H1 (cell line): ENCODE measurements around the gene BIN1. TPM values are rescaled to one million over a fixed set of nuclear protein-coding genes. Genes with fewer than 3 reads are reported as not detected.

ENCODE experiments used
- BCL11A ChIP-seq, 2 experiments: IDR thresholded peaks; one replicate each; pipeline ENCODE4 v1.6.1; 2011; ENCODE audit warnings: low read depth in 2 of 2, low read length in 2 of 2, mild to moderate bottlenecking in 2 of 2
- CEBPB ChIP-seq: IDR thresholded peaks from 2 replicates; pipeline ENCODE4 v1.6.1; 2012; ENCODE audit warnings: low read depth, low read length
- CTBP2 ChIP-seq: IDR thresholded peaks from 2 replicates; pipeline ENCODE4 v1.7.0; 2011; ENCODE audit warnings: borderline replicate concordance, mild to moderate bottlenecking, moderate library complexity, mixed read lengths, low read length; ENCODE audit not compliant: insufficient read depth, insufficient read length
- MAFK ChIP-seq: IDR thresholded peaks from 2 replicates; pipeline ENCODE4 v1.6.1; 2012; ENCODE audit warnings: low read depth, mild to moderate bottlenecking, improper control_type of control experiment, low read length
- RFX5 ChIP-seq: IDR thresholded peaks from 2 replicates; pipeline ENCODE4 v1.6.1; 2011; ENCODE audit warnings: low read depth, low read length, improper control_type of control experiment, borderline replicate concordance
- SAP30 ChIP-seq: fragments of 300-600 bp; sonication (generic); IDR thresholded peaks from 2 replicates; pipeline ENCODE4 v1.7.1; 2012; ENCODE audit warnings: low read length, moderate library complexity, mild to moderate bottlenecking, inconsistent platforms; ENCODE audit not compliant: insufficient read depth, insufficient replicate concordance
- SP4 ChIP-seq: IDR thresholded peaks from 2 replicates; pipeline ENCODE4 v1.6.1; 2012; ENCODE audit warnings: low read length, inconsistent platforms
- polyA plus RNA-seq, 7 experiments: library from polyadenylated mRNA; depleted of rRNA in 3 of 7; stranded (reverse) in 5 of 7; unstranded in 2 of 7; fragments of >200 nt in 5 of 7; fragments of 200-250 nt in 2 of 7; gene quantifications; 1 replicate in 5 of 7; 2 replicates in 1 of 7; 4 replicates in 1 of 7; pipeline versions ENCODE4 v1.2.1 to v1.2.3, GENCODE V29; 2011 to 2013; ENCODE audit warnings: missing spikeins in 2 of 7, mixed read lengths in 2 of 7
- total RNA-seq: library from RNA; stranded (reverse); fragmentation: NEBNext Ultra II Directional; extraction: Animal tissue kit (Norgen Biotek cat#: 25700); gene quantifications from 2 replicates; pipeline ENCODE4 v1.2.1, GENCODE V29; 2021
- TF ChIP-seq, protein P1 (sequence below): fragments of 300-600 bp; sonication (generic); IDR thresholded peaks from 2 replicates; pipeline ENCODE4 v1.7.1; 2012; ENCODE audit warnings: low read length, moderate library complexity, mild to moderate bottlenecking, inconsistent platforms; ENCODE audit not compliant: insufficient replicate concordance

Gene BIN1
- total and polyA plus RNA-seq, 2 of the 8 experiments (the other 6 are each of a cell fraction or from before 2014, with no cell fraction given) = 23.6 to 35.6 TPM

DNA sequence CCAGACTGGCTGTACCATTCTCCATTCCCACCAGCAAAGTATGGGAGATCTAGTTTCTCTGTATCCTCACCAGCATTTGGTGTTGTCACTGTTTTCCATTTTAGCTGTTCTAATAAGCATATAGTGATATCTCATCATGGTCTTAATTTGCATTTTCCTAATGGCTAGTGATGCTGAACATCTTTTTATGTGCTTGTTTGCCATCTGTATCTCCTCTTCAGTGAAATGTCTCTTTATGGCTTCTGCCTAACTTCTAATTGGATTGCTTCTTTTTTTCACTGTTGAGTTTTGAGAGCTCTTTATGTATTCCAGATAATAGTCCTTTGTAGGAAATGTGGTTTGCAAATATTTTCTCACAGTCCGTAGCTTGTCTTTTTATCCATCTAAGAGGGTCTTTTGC is 18.9 kb upstream of the BIN1 start (continued):
- TF ChIP-seq, protein P1, sequence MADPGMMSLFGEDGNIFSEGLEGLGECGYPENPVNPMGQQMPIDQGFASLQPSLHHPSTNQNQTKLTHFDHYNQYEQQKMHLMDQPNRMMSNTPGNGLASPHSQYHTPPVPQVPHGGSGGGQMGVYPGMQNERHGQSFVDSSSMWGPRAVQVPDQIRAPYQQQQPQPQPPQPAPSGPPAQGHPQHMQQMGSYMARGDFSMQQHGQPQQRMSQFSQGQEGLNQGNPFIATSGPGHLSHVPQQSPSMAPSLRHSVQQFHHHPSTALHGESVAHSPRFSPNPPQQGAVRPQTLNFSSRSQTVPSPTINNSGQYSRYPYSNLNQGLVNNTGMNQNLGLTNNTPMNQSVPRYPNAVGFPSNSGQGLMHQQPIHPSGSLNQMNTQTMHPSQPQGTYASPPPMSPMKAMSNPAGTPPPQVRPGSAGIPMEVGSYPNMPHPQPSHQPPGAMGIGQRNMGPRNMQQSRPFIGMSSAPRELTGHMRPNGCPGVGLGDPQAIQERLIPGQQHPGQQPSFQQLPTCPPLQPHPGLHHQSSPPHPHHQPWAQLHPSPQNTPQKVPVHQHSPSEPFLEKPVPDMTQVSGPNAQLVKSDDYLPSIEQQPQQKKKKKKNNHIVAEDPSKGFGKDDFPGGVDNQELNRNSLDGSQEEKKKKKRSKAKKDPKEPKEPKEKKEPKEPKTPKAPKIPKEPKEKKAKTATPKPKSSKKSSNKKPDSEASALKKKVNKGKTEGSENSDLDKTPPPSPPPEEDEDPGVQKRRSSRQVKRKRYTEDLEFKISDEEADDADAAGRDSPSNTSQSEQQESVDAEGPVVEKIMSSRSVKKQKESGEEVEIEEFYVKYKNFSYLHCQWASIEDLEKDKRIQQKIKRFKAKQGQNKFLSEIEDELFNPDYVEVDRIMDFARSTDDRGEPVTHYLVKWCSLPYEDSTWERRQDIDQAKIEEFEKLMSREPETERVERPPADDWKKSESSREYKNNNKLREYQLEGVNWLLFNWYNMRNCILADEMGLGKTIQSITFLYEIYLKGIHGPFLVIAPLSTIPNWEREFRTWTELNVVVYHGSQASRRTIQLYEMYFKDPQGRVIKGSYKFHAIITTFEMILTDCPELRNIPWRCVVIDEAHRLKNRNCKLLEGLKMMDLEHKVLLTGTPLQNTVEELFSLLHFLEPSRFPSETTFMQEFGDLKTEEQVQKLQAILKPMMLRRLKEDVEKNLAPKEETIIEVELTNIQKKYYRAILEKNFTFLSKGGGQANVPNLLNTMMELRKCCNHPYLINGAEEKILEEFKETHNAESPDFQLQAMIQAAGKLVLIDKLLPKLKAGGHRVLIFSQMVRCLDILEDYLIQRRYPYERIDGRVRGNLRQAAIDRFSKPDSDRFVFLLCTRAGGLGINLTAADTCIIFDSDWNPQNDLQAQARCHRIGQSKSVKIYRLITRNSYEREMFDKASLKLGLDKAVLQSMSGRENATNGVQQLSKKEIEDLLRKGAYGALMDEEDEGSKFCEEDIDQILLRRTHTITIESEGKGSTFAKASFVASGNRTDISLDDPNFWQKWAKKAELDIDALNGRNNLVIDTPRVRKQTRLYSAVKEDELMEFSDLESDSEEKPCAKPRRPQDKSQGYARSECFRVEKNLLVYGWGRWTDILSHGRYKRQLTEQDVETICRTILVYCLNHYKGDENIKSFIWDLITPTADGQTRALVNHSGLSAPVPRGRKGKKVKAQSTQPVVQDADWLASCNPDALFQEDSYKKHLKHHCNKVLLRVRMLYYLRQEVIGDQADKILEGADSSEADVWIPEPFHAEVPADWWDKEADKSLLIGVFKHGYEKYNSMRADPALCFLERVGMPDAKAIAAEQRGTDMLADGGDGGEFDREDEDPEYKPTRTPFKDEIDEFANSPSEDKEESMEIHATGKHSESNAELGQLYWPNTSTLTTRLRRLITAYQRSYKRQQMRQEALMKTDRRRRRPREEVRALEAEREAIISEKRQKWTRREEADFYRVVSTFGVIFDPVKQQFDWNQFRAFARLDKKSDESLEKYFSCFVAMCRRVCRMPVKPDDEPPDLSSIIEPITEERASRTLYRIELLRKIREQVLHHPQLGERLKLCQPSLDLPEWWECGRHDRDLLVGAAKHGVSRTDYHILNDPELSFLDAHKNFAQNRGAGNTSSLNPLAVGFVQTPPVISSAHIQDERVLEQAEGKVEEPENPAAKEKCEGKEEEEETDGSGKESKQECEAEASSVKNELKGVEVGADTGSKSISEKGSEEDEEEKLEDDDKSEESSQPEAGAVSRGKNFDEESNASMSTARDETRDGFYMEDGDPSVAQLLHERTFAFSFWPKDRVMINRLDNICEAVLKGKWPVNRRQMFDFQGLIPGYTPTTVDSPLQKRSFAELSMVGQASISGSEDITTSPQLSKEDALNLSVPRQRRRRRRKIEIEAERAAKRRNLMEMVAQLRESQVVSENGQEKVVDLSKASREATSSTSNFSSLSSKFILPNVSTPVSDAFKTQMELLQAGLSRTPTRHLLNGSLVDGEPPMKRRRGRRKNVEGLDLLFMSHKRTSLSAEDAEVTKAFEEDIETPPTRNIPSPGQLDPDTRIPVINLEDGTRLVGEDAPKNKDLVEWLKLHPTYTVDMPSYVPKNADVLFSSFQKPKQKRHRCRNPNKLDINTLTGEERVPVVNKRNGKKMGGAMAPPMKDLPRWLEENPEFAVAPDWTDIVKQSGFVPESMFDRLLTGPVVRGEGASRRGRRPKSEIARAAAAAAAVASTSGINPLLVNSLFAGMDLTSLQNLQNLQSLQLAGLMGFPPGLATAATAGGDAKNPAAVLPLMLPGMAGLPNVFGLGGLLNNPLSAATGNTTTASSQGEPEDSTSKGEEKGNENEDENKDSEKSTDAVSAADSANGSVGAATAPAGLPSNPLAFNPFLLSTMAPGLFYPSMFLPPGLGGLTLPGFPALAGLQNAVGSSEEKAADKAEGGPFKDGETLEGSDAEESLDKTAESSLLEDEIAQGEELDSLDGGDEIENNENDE = no peak
- TF ChIP-seq RFX5 (no peak), SAP30 (no peak), CEBPB (no peak), MAFK (no peak), BCL11A (IDR thresholded peaks at IDR 0.05; ENCODE audit: low read depth in 2 of 2, low read length in 2 of 2) (no peak), CTBP2 (no peak), SP4 (no peak)
